Fibroblast of lung (primary cell): ENCODE data around the gene SPAAR. TPM values are rescaled to one million over a fixed set of nuclear protein-coding genes. Genes with fewer than 3 reads are reported as not detected.
"Not testable (repeated sequence)": the region's sequence is repeated elsewhere in the genome, so short reads cannot be mapped to it uniquely, and the experiment has no call there.

ENCODE experiments used
- DNase-seq, 2 donors: peaks; one replicate each; pipeline versions ENCODE4 v3.0.0 to v3.0.0-alpha.2; 2010; ENCODE audit warnings: low read depth in 2 of 2
- H2AFZ ChIP-seq: 2 replicates; pipeline ENCODE4 v1.5.1; 2012; ENCODE audit warnings: low read length, control low read depth, inconsistent platforms
- H3K27ac ChIP-seq: 2 replicates; pipeline ENCODE4 v1.5.1; 2011; ENCODE audit warnings: low read length, control low read depth; ENCODE audit not compliant: insufficient read depth
- H3K27me3 ChIP-seq: 2 replicates; pipeline ENCODE4 v1.5.1; 2011; ENCODE audit warnings: mild to moderate bottlenecking, low read length; ENCODE audit not compliant: control insufficient read depth, insufficient read depth
- H3K36me3 ChIP-seq: 2 replicates; pipeline ENCODE4 v1.5.1; 2011; ENCODE audit warnings: low read length; ENCODE audit not compliant: control insufficient read depth, insufficient read depth
- H3K4me1 ChIP-seq: 2 replicates; pipeline ENCODE4 v1.5.1; 2011; ENCODE audit warnings: low read length; ENCODE audit not compliant: control insufficient read depth, insufficient read depth; ENCODE audit errors: extremely low read depth
- H3K4me2 ChIP-seq: 2 replicates; pipeline ENCODE4 v1.5.1; 2011; ENCODE audit warnings: low read length, control low read depth; ENCODE audit not compliant: insufficient read depth; ENCODE audit errors: extremely low read depth
- H3K4me3 ChIP-seq, 4 experiments: fragments of 200-600 bp in 1 of 4; sonication (generic) in 1 of 4; replicated peaks in 1 of 4; 2 replicates each; pipeline ENCODE4 v1.5.1; 2011 to 2016; ENCODE audit warnings: low read length in 4 of 4, low read depth in 3 of 4, mild to moderate bottlenecking in 3 of 4, control low read depth in 2 of 4, inconsistent platforms in 1 of 4, mixed read lengths in 1 of 4; ENCODE audit not compliant: insufficient read depth in 1 of 4; ENCODE audit errors: control extremely low read depth in 1 of 4
- H3K79me2 ChIP-seq: 2 replicates; pipeline ENCODE4 v1.5.1; 2012; ENCODE audit warnings: mild to moderate bottlenecking, low read length, inconsistent platforms; ENCODE audit not compliant: control insufficient read depth, insufficient read depth
- H3K9ac ChIP-seq: 2 replicates; pipeline ENCODE4 v1.5.1; 2011; ENCODE audit warnings: mild to moderate bottlenecking, low read length, control low read depth; ENCODE audit not compliant: insufficient read depth
- H3K9me3 ChIP-seq: 2 replicates; pipeline ENCODE4 v1.5.1; 2012; ENCODE audit warnings: low read depth, low read length; ENCODE audit not compliant: control insufficient read depth, insufficient read depth
- H4K20me1 ChIP-seq: 2 replicates; pipeline ENCODE4 v1.5.1; 2011; ENCODE audit warnings: low read length; ENCODE audit not compliant: control insufficient read depth, insufficient read depth; ENCODE audit errors: extremely low read depth
- CTCF ChIP-seq, 2 donors: IDR thresholded peaks in 1 of 2; conservative IDR thresholded peaks in 1 of 2; 1 replicate in 1 of 2; 2 replicates in 1 of 2; pipeline ENCODE4 v1.5.1; 2011 to 2012; ENCODE audit warnings: low read length in 2 of 2, control low read depth in 1 of 2, inconsistent platforms in 1 of 2, low read depth in 1 of 2, mild to moderate bottlenecking in 1 of 2
- EZH2 ChIP-seq: IDR thresholded peaks from 2 replicates; pipeline ENCODE4 v1.5.1; 2012; ENCODE audit warnings: low read length, control low read depth, mild to moderate bottlenecking; ENCODE audit errors: missing control alignments
- polyA plus RNA-seq, 2 donors: library from polyadenylated mRNA; depleted of rRNA in 1 of 2; stranded (reverse) in 1 of 2; unstranded in 1 of 2; fragments of >200 nt; gene quantifications; 2 replicates each; pipeline ENCODE4 v1.2.1, GENCODE V29; 2011 to 2012; ENCODE audit warnings: missing spikeins in 1 of 2
- total RNA-seq: library from RNA; depleted of rRNA; stranded (reverse); fragments of >200 nt; gene quantifications from 2 replicates; pipeline ENCODE4 v1.2.1, GENCODE V29; 2014

SPAAR gene
- total and polyA plus RNA-seq, 2 donors (not counting 1 experiment from before 2014, with no cell fraction given) = 0.17 to 0.41 TPM

DNA sequence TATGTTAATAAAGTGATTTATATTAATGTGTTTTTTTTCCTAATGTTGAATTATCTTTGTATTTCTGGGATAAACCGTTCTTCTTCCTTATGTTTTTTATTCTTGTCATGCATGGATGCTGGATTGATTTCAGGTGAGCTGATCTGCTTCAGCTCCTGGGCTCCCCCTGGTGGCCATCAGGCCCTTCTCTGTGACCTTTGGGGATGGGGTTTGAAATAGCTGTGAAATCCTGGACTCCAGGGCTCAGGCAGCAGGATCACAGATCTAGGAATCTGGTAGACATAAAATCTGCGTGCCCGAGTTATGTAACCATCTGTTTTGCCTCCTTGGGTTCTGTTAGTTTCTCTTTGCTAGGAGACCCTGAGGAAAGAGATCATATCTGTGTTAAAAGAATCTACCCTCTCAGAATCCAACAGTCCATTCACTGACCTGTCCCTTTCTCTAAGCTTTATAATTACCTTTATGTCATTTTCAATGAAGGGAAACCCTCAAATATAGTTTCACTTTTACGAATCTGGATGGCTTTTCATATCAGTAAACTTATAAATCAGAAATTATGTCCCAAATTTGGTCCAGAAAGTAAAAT, 26.9 kb upstream of the SPAAR start:
- Histone ChIP-seq H4K20me1 (no peaks in the 10 kb centered on the region), H3K9me3 (no peaks in the 10 kb centered on the region), H3K36me3 (no peaks in the 10 kb centered on the region), H3K9ac (no peak overlapping the region), H3K4me2 (no peak overlapping the region), H3K79me2 (no peaks in the 10 kb centered on the region), H3K4me1 (no peaks in the 10 kb centered on the region), H3K27me3 (no peaks in the 10 kb centered on the region), H2AFZ (no peak overlapping the region), H3K27ac (no peak overlapping the region), H3K4me3 (no peak overlapping the region)
- TF ChIP-seq CTCF (conservative IDR thresholded peaks at IDR 0.05 in 1 of 2, IDR thresholded peaks at IDR 0.05 in 1 of 2; ENCODE audit: low read depth in 1 of 2, low read length in 2 of 2) (peak; percentile 99 to 100), EZH2 (no peak)
- DNase-seq = peak; percentile 54 to 80

GRCh38 chr9:35882996-35883395, 26.3 kb upstream of the SPAAR start:
- Histone ChIP-seq H2AFZ (no peak overlapping the region), H4K20me1 (no peaks in the 10 kb centered on the region), H3K4me1 (no peaks in the 10 kb centered on the region)

GRCh38 chr9:35884908-35885307, 24.4 kb upstream of the SPAAR start:
- not testable (repeated sequence) for H4K20me1 ChIP-seq, H3K9ac ChIP-seq, H3K4me1 ChIP-seq, H3K27ac ChIP-seq, DNase-seq, H3K36me3 ChIP-seq, H3K4me2 ChIP-seq, H3K4me3 ChIP-seq, H3K9me3 ChIP-seq, H3K79me2 ChIP-seq, H3K27me3 ChIP-seq, H2AFZ ChIP-seq

More at GRCh38 chr9:35882996-35883395, 26.3 kb upstream of the SPAAR start:
- peak in 1 of 2 donors; percentile 30 for DNase-seq
- Histone ChIP-seq H3K36me3 (no peaks in the 10 kb centered on the region), H3K27me3 (no peaks in the 10 kb centered on the region), H3K9me3 (no peaks in the 10 kb centered on the region), H3K4me2 (no peak overlapping the region), H3K9ac (no peak overlapping the region), H3K27ac (no peak overlapping the region), H3K4me3 (no peak overlapping the region), H3K79me2 (no peaks in the 10 kb centered on the region)
- TF ChIP-seq EZH2 (no peak), CTCF (conservative IDR thresholded peaks at IDR 0.05 in 1 of 2, IDR thresholded peaks at IDR 0.05 in 1 of 2; ENCODE audit: low read depth in 1 of 2, low read length in 2 of 2) (no peak)
